Central memory CD8-positive, alpha-beta T cell (primary cell): ENCODE measurements around the gene NLGN1.

Source experiments
- ATAC-seq: fragments of 150-1000 bp; cut with Tn5 transposase; replicated peaks from 2 replicates; pipeline ENCODE4 v1.10.0; 2022; ENCODE audit warnings: mild to moderate bottlenecking, moderate FRiP score, moderate number of reproducible peaks; ENCODE audit not compliant: poor library complexity, severe bottlenecking; ENCODE audit errors: extremely low read depth
- DNase-seq, 2 donors: peaks; one replicate each; pipeline ENCODE4 v3.0.0; 2021; ENCODE audit warnings: low spot score in 2 of 2
- H3K27ac Mint-ChIP-seq: one replicate; pipeline ENCODE4 v1.8.0; 2022; ENCODE audit warnings: low read depth, mild to moderate bottlenecking, moderate library complexity, mixed read lengths
- H3K27me3 Mint-ChIP-seq: one replicate; pipeline ENCODE4 v1.8.0; 2022; ENCODE audit warnings: mixed read lengths
- H3K36me3 Mint-ChIP-seq: one replicate; pipeline ENCODE4 v1.8.0; 2022; ENCODE audit warnings: mild to moderate bottlenecking, moderate library complexity, mixed read lengths; ENCODE audit not compliant: insufficient read depth
- H3K4me1 Mint-ChIP-seq: one replicate; pipeline ENCODE4 v1.8.0; 2022; ENCODE audit warnings: mixed read lengths
- H3K4me3 Mint-ChIP-seq: one replicate; pipeline ENCODE4 v1.8.0; 2022; ENCODE audit warnings: mild to moderate bottlenecking, moderate library complexity, mixed read lengths
- H3K9me3 Mint-ChIP-seq: one replicate; pipeline ENCODE4 v1.8.0; 2022; ENCODE audit warnings: mixed read lengths

NLGN1 gene

DNA sequence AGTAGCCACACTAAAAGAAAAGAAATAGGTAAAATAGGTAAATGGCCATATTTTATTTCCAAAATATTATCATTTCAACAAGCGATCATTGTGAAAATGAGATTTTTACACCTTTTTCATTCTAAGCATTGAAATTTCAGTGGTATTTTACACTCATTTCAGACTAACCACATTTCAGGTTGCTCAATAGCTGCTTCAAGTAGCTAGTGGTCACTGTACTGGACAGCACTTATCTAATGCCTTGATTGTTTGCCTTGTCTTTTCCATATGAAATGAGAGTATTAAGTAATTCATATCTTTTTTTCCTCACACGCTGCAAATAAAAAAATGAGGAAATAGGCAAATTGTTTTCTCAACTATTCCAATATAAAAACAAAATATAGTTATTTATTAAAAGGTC lies 332.8 kb downstream of the NLGN1 start:
- Mint-ChIP-seq H3K27me3 (no peaks in the 10 kb centered on the region), H3K4me1 (no peaks in the 10 kb centered on the region), H3K9me3 (peaks cover 6% of the 10 kb centered on the region), H3K4me3 (no peak overlapping the region), H3K27ac (no peak overlapping the region), H3K36me3 (no peaks in the 10 kb centered on the region)
- DNase-seq, result no peak
- no peak for ATAC-seq

DNA sequence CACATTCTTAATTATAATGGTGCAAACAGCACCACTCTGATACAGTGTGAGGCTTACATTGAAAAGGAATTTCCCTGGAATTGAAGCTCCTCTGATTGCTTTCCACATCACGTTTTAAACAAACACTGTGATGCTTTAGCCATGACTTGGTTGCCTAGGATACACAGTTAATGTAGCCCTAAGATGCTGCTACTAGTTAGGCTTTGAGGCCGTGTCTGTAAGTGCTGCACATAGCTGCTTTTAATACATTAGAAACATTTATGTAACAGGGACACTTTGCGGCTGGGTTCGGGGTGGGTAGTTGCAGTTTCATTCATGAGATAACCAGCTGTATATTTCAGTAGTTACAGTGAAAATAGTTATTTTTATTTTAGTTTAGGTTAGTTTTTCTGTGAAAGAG lies 334.7 kb downstream of the NLGN1 start:
- Mint-ChIP-seq H3K27me3 (no peaks in the 10 kb centered on the region), H3K4me1 (no peaks in the 10 kb centered on the region), H3K36me3 (no peaks in the 10 kb centered on the region), H3K27ac (no peak overlapping the region), H3K9me3 (peaks cover 11% of the 10 kb centered on the region), H3K4me3 (no peak overlapping the region)
- ATAC-seq, result no peak
- DNase-seq, result no peak

DNA sequence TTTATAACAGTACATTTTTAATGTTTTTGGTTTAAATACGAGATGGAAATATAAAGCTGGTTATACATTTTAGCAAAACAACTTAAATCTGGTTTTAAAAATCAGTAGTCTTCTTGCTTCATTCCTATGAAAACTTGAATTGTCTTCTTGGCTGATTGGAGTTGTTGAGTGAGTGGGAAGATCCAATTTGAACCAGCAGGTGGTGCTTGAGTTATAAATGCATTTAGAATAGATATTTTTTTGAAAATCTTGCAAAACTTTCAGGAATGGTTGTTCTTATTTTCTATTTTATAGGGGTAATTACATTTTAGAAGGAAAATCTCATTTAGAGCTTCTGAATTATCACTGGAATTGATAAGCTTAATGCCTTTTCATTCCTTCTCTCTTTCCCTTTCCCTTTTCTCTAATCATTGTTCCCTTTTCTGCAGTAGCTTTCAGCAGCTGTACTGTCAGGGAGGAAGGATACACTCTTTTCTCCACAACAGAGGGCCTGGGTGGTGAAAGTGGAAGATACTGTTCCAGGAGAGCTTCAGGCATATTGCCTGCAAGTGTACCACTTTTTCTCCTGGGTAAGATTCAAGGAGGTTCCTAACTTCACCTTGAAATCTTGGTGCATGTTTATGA lies 335.6 kb downstream of the NLGN1 start:
- DNase-seq, result no peak
- no peak overlapping the region for H3K4me3 Mint-ChIP-seq
- no peaks in the 10 kb centered on the region for H3K36me3 Mint-ChIP-seq
- no peaks in the 10 kb centered on the region for H3K4me1 Mint-ChIP-seq
- no peak overlapping the region for H3K27ac Mint-ChIP-seq
- no peak for ATAC-seq
- no peaks in the 10 kb centered on the region for H3K27me3 Mint-ChIP-seq
- peaks cover 6% of the 10 kb centered on the region for H3K9me3 Mint-ChIP-seq

DNA sequence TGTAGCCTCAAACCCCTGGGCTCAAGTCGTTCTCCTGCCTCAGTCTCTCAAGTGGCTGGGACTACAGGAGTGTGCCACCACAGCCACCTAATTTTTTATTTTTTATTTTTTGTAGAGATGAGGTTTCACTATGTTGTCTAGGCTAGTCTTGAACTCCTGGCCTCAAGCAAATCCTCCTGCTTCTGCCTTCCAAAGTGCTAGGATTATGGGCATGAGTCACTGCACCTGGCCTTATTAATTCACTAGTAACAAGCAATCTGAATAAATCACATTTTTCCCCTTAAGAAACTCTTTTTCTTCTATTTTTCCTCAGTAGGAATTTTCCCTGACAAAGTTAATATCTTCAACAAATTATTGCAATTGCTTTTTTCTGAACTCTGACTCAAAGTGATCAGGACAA lies 336.9 kb downstream of the NLGN1 start:
- Mint-ChIP-seq H3K9me3 (peaks cover 14% of the 10 kb centered on the region), H3K36me3 (no peaks in the 10 kb centered on the region), H3K27me3 (no peaks in the 10 kb centered on the region), H3K4me3 (no peak overlapping the region), H3K27ac (no peak overlapping the region), H3K4me1 (no peaks in the 10 kb centered on the region)
- DNase-seq, result no peak
- no peak for ATAC-seq

DNA sequence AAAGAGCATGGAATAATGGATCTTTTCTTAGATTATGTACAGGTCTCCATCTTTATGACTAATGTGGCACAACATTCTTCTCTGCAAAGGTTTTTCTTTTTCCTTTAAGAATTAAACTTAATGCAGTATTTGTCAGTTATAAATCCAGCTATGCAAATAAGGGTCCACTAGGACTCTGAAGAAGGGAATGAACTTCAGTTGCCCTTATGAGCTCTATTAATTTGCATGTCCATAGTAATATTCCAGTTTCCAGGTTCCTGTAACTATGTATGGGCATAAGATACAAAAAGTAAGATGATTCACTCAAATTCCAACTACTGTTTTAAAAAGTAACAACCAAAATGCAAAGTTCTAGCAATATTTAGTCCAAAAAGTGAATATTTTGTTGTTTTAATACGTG lies 337.4 kb downstream of the NLGN1 start:
- Mint-ChIP-seq H3K9me3 (peaks cover 14% of the 10 kb centered on the region), H3K4me3 (no peak overlapping the region), H3K4me1 (no peaks in the 10 kb centered on the region), H3K36me3 (no peaks in the 10 kb centered on the region), H3K27me3 (no peaks in the 10 kb centered on the region), H3K27ac (no peak overlapping the region)
- no peak for DNase-seq
- no peak for ATAC-seq

DNA sequence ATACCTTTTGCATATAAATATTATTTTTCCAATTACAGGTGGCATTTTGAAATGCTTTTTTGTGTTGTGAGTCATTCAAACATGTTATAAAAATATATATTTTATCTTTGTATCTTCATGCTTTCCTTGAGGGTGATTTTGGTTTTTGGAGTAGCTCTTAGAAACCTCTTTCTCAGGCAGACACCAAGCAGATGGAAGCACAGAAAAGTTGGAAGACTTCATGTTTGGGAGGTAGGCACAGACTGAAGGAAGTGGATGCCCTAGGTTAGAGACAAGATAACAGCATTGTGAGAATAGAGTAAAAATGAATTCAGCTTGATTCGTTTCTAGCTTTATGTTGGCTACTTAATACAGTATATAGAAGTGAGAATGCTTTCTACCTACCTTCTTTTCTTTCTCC lies 338.3 kb downstream of the NLGN1 start:
- DNase-seq, result no peak

DNA sequence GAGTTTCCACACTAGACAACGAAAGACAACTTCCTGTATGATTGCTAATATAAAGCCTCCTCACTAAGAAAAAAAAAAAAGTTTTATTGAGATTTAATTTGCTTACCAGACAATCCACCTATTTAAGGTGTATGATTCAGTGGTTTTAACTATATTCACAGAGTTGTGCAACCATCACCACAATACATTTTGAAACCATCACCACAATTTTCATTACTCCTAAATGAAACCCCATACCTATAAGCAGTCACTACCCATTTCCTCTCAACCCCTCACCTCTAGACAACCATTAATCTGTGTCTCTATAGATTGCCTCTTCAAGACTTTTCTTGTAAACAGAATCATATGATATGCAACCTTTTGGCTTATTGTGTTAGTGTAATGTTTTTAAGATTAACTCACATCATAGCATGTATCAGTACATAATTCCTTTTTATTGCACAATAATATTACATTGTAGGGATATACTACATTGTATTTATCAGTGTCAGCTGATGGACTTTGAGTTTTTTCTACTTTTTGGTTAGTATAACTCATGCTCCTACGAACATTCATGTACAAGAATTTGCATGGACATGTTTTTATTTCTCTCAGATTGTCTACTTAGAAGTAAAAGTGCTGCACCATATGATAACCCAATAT lies 339.7 kb downstream of the NLGN1 start:
- Mint-ChIP-seq H3K36me3 (no peaks in the 10 kb centered on the region), H3K4me3 (no peak overlapping the region), H3K27ac (no peak overlapping the region), H3K9me3 (peaks cover 25% of the 10 kb centered on the region), H3K27me3 (no peaks in the 10 kb centered on the region), H3K4me1 (no peaks in the 10 kb centered on the region)
- DNase-seq, result no peak
- ATAC-seq, result no peak

More for the DNA sequence above, 338.3 kb downstream of the NLGN1 start:
- no peaks in the 10 kb centered on the region for H3K27me3 Mint-ChIP-seq
- no peaks in the 10 kb centered on the region for H3K36me3 Mint-ChIP-seq
- no peak overlapping the region for H3K27ac Mint-ChIP-seq
- ATAC-seq, result no peak
- H3K4me1 Mint-ChIP-seq, result no peaks in the 10 kb centered on the region
- H3K4me3 Mint-ChIP-seq, result no peak overlapping the region
- H3K9me3 Mint-ChIP-seq, result peaks cover 20% of the 10 kb centered on the region

DNA sequence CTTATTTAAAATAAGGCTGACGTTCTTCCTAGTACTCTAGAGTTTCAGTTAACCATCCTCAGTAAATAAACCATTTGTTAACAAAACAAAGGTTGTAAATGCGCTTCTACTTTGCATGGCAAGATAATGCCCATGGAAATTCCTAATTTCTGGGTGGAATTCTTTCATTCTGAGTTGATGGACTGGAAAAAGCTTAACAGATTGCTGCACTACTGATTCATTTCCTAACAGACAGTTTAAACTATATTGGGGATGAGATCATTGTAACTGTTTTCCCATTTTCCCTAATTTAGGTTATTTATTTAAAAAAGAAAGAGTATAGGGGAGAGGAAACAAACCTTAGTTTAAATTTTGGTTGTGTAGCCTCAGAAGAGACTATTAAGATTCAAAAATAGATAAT lies 342.2 kb downstream of the NLGN1 start:
- Mint-ChIP-seq H3K27ac (no peak overlapping the region), H3K4me3 (no peak overlapping the region), H3K9me3 (peaks cover 25% of the 10 kb centered on the region), H3K36me3 (no peaks in the 10 kb centered on the region), H3K27me3 (no peaks in the 10 kb centered on the region), H3K4me1 (no peaks in the 10 kb centered on the region)
- ATAC-seq (no peak), DNase-seq (no peak)

DNA sequence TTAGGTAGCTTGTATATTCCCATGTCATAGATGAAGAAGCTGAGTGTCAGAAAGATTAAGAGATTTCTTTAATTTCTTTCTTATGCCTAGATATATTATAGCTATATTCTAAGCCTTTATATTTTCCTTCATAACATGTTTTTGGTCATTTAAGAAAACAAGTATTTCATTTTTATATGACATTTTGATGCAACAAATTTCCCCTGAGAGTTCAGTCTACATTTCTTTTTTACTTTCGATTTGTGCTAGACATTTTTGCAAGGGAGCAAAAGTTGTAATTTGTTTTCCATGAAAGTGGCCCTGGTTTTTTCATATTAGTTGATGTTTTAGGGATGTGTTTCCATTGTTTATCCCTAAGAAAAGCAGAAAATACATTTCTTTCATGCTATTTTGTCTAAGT lies 344.9 kb downstream of the NLGN1 start:
- DNase-seq (no peak), ATAC-seq (no peak)
- Mint-ChIP-seq H3K27ac (no peak overlapping the region), H3K4me1 (no peaks in the 10 kb centered on the region), H3K36me3 (no peaks in the 10 kb centered on the region), H3K4me3 (no peak overlapping the region), H3K9me3 (peaks cover 25% of the 10 kb centered on the region), H3K27me3 (no peaks in the 10 kb centered on the region)

DNA sequence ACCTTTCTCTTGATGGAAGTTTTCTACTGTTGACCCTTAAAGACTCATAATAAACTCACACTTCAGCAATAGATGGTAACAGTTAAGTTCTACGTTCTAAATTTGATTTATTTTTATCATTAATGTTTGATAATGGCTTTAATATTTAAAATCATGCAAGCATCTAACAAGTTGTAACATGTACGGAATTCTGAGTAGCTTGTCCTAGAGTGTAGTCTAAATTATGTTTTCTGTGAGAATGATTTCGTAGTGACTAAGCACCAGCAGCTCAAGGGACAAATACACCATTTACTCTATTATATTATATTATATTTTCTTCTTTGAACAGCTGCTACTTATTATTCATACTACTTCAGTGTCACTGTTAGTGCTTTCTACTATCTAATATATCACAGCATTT lies 345.6 kb downstream of the NLGN1 start:
- DNase-seq (no peak), ATAC-seq (no peak)
- Mint-ChIP-seq H3K27ac (no peak overlapping the region), H3K27me3 (no peaks in the 10 kb centered on the region), H3K4me3 (no peak overlapping the region), H3K4me1 (no peaks in the 10 kb centered on the region), H3K36me3 (no peaks in the 10 kb centered on the region), H3K9me3 (peaks cover 25% of the 10 kb centered on the region)

DNA sequence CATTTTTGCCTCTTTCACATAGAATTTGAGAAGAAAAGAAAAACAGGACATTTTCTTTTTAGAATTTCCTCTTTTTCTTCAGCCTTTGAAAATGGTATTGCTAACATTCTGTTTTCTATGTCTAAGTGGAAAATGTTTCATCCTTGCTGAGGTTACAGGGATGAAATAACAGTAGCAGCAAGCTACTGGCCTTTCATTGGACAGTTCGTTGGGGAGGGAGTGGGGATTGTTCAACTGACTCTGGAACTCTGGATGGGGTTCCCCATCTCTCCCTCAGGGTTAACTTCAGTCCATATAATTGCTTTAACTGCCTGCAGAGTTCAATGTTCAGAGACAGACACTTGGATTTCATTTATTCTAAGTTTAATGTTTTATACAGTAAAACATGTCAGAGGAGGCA lies 346.0 kb downstream of the NLGN1 start:
- Mint-ChIP-seq H3K4me1 (no peaks in the 10 kb centered on the region), H3K27me3 (no peaks in the 10 kb centered on the region), H3K4me3 (no peak overlapping the region), H3K9me3 (peaks cover 22% of the 10 kb centered on the region), H3K27ac (no peak overlapping the region), H3K36me3 (no peaks in the 10 kb centered on the region)
- DNase-seq (no peak), ATAC-seq (no peak)

DNA sequence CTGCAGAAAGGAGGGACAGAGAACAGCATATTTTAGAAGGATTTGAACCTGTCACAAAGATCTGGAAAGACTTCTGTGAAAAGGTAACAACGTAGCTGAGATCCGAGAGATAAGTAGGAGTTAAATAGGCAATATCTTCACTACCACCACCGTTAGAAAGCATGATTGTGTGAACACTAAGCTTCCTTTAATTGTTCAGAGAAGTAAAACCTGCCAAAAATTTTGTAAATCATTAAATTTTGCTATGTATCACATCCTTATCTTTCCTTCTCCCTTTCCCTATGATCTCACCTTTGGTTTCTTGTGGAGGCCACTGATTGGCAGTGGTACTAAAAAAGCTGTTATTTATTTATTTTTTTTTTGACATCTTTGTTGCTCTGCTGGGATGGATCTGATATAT lies 346.9 kb downstream of the NLGN1 start:
- Mint-ChIP-seq H3K27ac (no peak overlapping the region), H3K27me3 (no peaks in the 10 kb centered on the region), H3K9me3 (peaks cover 17% of the 10 kb centered on the region), H3K4me1 (no peaks in the 10 kb centered on the region), H3K36me3 (no peaks in the 10 kb centered on the region), H3K4me3 (no peak overlapping the region)
- DNase-seq (no peak), ATAC-seq (no peak)

DNA sequence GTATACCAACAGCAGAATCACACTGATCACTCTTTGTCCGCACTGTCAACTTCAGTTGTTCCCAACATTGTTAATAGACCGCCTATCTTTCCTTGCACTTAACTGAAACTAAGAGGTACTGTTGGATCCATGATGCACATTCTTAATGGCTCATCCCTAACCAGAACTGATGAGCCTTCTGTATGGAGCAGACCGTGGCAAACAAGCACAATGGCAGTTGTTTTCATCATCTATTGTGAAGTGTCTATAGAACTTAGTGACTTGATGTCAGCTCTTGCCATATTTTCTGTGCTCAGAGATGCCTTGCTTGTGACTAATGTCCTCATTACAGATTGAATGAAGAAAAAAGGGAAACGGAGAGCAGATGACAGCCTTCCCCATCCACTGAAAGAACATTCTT lies 347.4 kb downstream of the NLGN1 start:
- DNase-seq, result no peak
- Mint-ChIP-seq H3K4me1 (no peaks in the 10 kb centered on the region), H3K27me3 (no peaks in the 10 kb centered on the region), H3K4me3 (no peak overlapping the region), H3K27ac (no peak overlapping the region), H3K9me3 (peaks cover 18% of the 10 kb centered on the region), H3K36me3 (no peaks in the 10 kb centered on the region)
- ATAC-seq, result no peak
